ENCODE measurements around the gene LY6G6D.

LY6G6D gene

GRCh38 chr6:31713991-31714684, 1.0 kb upstream of the LY6G6D start:
- H3K4me3 ChIP-seq (ENCODE audit: low read length), result no peak overlapping the region
- H3K4me2 ChIP-seq (ENCODE audit: low read length), result no peak overlapping the region
- peaks cover 47% of the 10 kb centered on the region for H3K27me3 ChIP-seq (ENCODE audit: control insufficient read depth, low read length)
- H4K20me1 ChIP-seq (ENCODE audit: control insufficient read depth, insufficient read depth, low read depth, low read length), result no peaks in the 10 kb centered on the region
- TF ChIP-seq CTCF (IDR thresholded peaks at IDR 0.05; ENCODE audit: low read depth, low read length, poor library complexity, severe bottlenecking), result no peak
- TF ChIP-seq EZH2phosphoT487 (IDR thresholded peaks at IDR 0.05; ENCODE audit: borderline replicate concordance, low read length), result no peak
- H3K27ac ChIP-seq (ENCODE audit: low read depth, low read length), result no peak overlapping the region
- no peaks in the 10 kb centered on the region for H3F3A ChIP-seq (ENCODE audit: control insufficient read depth, insufficient read depth)
- no peaks in the 10 kb centered on the region for H3K79me2 ChIP-seq (ENCODE audit: control insufficient read depth, low read length)
- H3K9me2 ChIP-seq (replicated peaks; ENCODE audit: control insufficient read depth, low read length), result no peaks in the 10 kb centered on the region
- H3K9me3 ChIP-seq (ENCODE audit: control insufficient read depth, insufficient read depth, low read length), result no peaks in the 10 kb centered on the region
- no peaks in the 10 kb centered on the region for H3K36me3 ChIP-seq (ENCODE audit: control insufficient read depth, low read length)
- H3K4me1 ChIP-seq (ENCODE audit: control insufficient read depth, low read length), result peaks cover 5% of the 10 kb centered on the region; the same call in 1 of the 2 replicates

- Histone ChIP-seq H4K20me1 (ENCODE audit: control insufficient read depth, insufficient read depth, low read depth, low read length) (no peaks in the 10 kb centered on the region), H3K9me3 (ENCODE audit: control insufficient read depth, insufficient read depth, low read length) (no peaks in the 10 kb centered on the region), H3F3A (ENCODE audit: control insufficient read depth, insufficient read depth) (no peaks in the 10 kb centered on the region), H3K27ac (ENCODE audit: low read depth, low read length) (no peak overlapping the region), H3K4me3 (ENCODE audit: low read length) (no peak overlapping the region), H3K4me1 (ENCODE audit: control insufficient read depth, low read length) (no peaks in the 10 kb centered on the region), H3K4me2 (ENCODE audit: low read length) (no peak overlapping the region), H3K36me3 (ENCODE audit: control insufficient read depth, low read length) (no peaks in the 10 kb centered on the region), H3K9me2 (replicated peaks; ENCODE audit: control insufficient read depth, low read length) (no peaks in the 10 kb centered on the region), H3K79me2 (ENCODE audit: control insufficient read depth, low read length) (no peaks in the 10 kb centered on the region), H3K27me3 (ENCODE audit: control insufficient read depth, low read length) (peaks cover 29% of the 10 kb centered on the region)
- TF ChIP-seq EZH2phosphoT487 (IDR thresholded peaks at IDR 0.05; ENCODE audit: borderline replicate concordance, low read length) (no peak), CTCF (IDR thresholded peaks at IDR 0.05; ENCODE audit: low read depth, low read length, poor library complexity, severe bottlenecking) (no peak)
These were observed 2.5 kb downstream of the LY6G6D start for GRCh38 chr6:31717499-31718222.

GRCh38 chr6:31718265-31718664, 3.1 kb downstream of the LY6G6D start:
- Histone ChIP-seq H3K4me3 (ENCODE audit: low read length) (no peak overlapping the region), H3F3A (ENCODE audit: control insufficient read depth, insufficient read depth) (no peaks in the 10 kb centered on the region), H3K4me2 (ENCODE audit: low read length) (no peak overlapping the region), H3K36me3 (ENCODE audit: control insufficient read depth, low read length) (no peaks in the 10 kb centered on the region), H3K27me3 (ENCODE audit: control insufficient read depth, low read length) (peaks cover 23% of the 10 kb centered on the region), H3K27ac (ENCODE audit: low read depth, low read length) (no peak overlapping the region), H3K9me2 (replicated peaks; ENCODE audit: control insufficient read depth, low read length) (no peaks in the 10 kb centered on the region), H3K4me1 (ENCODE audit: control insufficient read depth, low read length) (no peaks in the 10 kb centered on the region), H3K9me3 (ENCODE audit: control insufficient read depth, insufficient read depth, low read length) (no peaks in the 10 kb centered on the region), H3K79me2 (ENCODE audit: control insufficient read depth, low read length) (no peaks in the 10 kb centered on the region), H4K20me1 (ENCODE audit: control insufficient read depth, insufficient read depth, low read depth, low read length) (no peaks in the 10 kb centered on the region)
- TF ChIP-seq CTCF (IDR thresholded peaks at IDR 0.05; ENCODE audit: low read depth, low read length, poor library complexity, severe bottlenecking) (no peak), EZH2phosphoT487 (IDR thresholded peaks at IDR 0.05; ENCODE audit: borderline replicate concordance, low read length) (no peak)
